Temporal lobe (tissue), 2 donors: ENCODE results near the gene AFF2. TPM values are rescaled to one million over a fixed set of nuclear protein-coding genes. Genes with fewer than 3 reads are reported as not detected.

Experiments used
- small RNA-seq: library from RNA; depleted of rRNA; stranded (forward); fragments of <200 nt; gene quantifications from one replicate; pipeline ENCODE3, GENCODE V24; 2014; ENCODE audit warnings: low replicate concordance
- total RNA-seq: library from RNA; depleted of rRNA; stranded (reverse); fragments of >200 nt; gene quantifications from one replicate; pipeline ENCODE4 v1.2.3, GENCODE V29; 2014

Gene AFF2
- total RNA-seq, 1 donor from 2014 or later: 144 TPM

Small RNA genes lying within 50 kb of the gene (small RNA-seq; reads per million reads assigned to genes)
- gene RN7SKP267: not detected
